Measurements from ENCODE around the gene PFKFB2. TPM values are rescaled to one million over a fixed set of nuclear protein-coding genes. Genes with fewer than 3 reads are reported as not detected.

Gene PFKFB2
- polyA plus RNA-seq (2013, experiment 1 of 2) = 3.0 TPM
- 3.1 TPM for polyA plus RNA-seq (2013, experiment 2 of 2)

GRCh38 chr1:207052911-207053769, at the start of gene PFKFB2:
Gene PFKFB2, plus strand, starts transcription at chr1:207053275. Its CDS starts 1,443 bp downstream, at chr1:207054718.
- Histone ChIP-seq H3K36me3 (replicated peaks in 1 of 2; ENCODE audit: control insufficient read depth in 2 of 2, insufficient read depth in 2 of 2, low read length in 2 of 2) (peaks cover 9 to 15% of the 10 kb centered on the region in 2 donors), H3K9ac (ENCODE audit: low read depth, low read length, poor library complexity) (peak within 1 kb of the TSS; percentile 90), H3K4me3 (ENCODE audit: low read length in 2 of 2) (peak within 1 kb of the TSS; percentile 62 to 89), H3K27me3 (ENCODE audit: control insufficient read depth in 3 of 3, insufficient read depth in 3 of 3, low read depth in 1 of 3, low read length in 3 of 3) (peaks cover 0 to 3% (median 0%) of the 10 kb centered on the region in 3 experiments), H4K91ac (ENCODE audit: low read depth, low read length, poor library complexity) (no peak within 1 kb of the TSS), H3K4me2 (ENCODE audit: insufficient read depth, low read length, poor library complexity, severe bottlenecking) (peak within 1 kb of the TSS; percentile 75), H3K79me1 (ENCODE audit: low read depth, low read length) (peaks cover 2% of the 10 kb centered on the region), H3K4ac (ENCODE audit: low read length) (no peak within 1 kb of the TSS), H2BK5ac (ENCODE audit: low read length) (peak within 1 kb of the TSS; percentile 62), H3K23ac (ENCODE audit: low read depth, low read length, poor library complexity) (peak within 1 kb of the TSS; percentile 94), H3K14ac (ENCODE audit: low read length) (no peak within 1 kb of the TSS), H4K8ac (ENCODE audit: low read depth, low read length) (no peak within 1 kb of the TSS), H2BK15ac (ENCODE audit: low read length) (peak within 1 kb of the TSS; percentile 2), H2BK12ac (ENCODE audit: low read length) (no peak within 1 kb of the TSS), H3K4me1 (ENCODE audit: control insufficient read depth in 2 of 2, insufficient read depth in 1 of 2, low read depth in 1 of 2, low read length in 2 of 2) (peaks cover 3 to 6% of the 10 kb centered on the region in 2 donors), H2BK120ac (ENCODE audit: low read depth, low read length) (no peak within 1 kb of the TSS), H2AK5ac (ENCODE audit: low read depth, low read length) (no peak within 1 kb of the TSS), H3K9me3 (replicated peaks in 1 of 2; ENCODE audit: control insufficient read depth in 2 of 2, insufficient read depth in 1 of 2, low read depth in 1 of 2, low read length in 2 of 2) (no peaks in the 10 kb centered on the region), H3K18ac (ENCODE audit: low read length) (peak within 1 kb of the TSS; percentile 94), H3K27ac (replicated peaks; ENCODE audit: low read length) (peak within 1 kb of the TSS; percentile 73), H2AFZ (ENCODE audit: low read length) (peak within 1 kb of the TSS; percentile 99)
- no CpG with 5 or more reads among the region's 56 CpGs for WGBS, 2 donors (ENCODE audit: extremely low coverage in 2 of 2, insufficient read length in 2 of 2, insufficient replicate concordance in 1 of 2)
- peak; percentile 96 for DNase-seq (ENCODE audit: low spot score)

GRCh38 chr1:207004931-207005830, 47.9 kb upstream of the PFKFB2 start:
- Histone ChIP-seq H3K4ac (ENCODE audit: low read length) (no peak overlapping the region), H3K23ac (ENCODE audit: low read depth, low read length, poor library complexity) (no peak overlapping the region), H2BK12ac (ENCODE audit: low read length) (no peak overlapping the region), H2BK120ac (ENCODE audit: low read depth, low read length) (no peak overlapping the region), H3K4me3 (ENCODE audit: low read length in 2 of 2) (no peak overlapping the region), H3K79me1 (ENCODE audit: low read depth, low read length) (no peaks in the 10 kb centered on the region), H3K4me2 (ENCODE audit: insufficient read depth, low read length, poor library complexity, severe bottlenecking) (no peak overlapping the region), H3K9me3 (replicated peaks in 1 of 2; ENCODE audit: control insufficient read depth in 2 of 2, insufficient read depth in 1 of 2, low read depth in 1 of 2, low read length in 2 of 2) (no peaks in the 10 kb centered on the region), H3K9ac (ENCODE audit: low read depth, low read length, poor library complexity) (no peak overlapping the region), H3K27me3 (ENCODE audit: control insufficient read depth in 3 of 3, insufficient read depth in 3 of 3, low read depth in 1 of 3, low read length in 3 of 3) (peaks cover 0 to 36% (median 0%) of the 10 kb centered on the region in 3 experiments), H2AFZ (ENCODE audit: low read length) (no peak overlapping the region), H3K36me3 (replicated peaks in 1 of 2; ENCODE audit: control insufficient read depth in 2 of 2, insufficient read depth in 2 of 2, low read length in 2 of 2) (no peaks in the 10 kb centered on the region), H2AK5ac (ENCODE audit: low read depth, low read length) (no peak overlapping the region), H3K4me1 (ENCODE audit: control insufficient read depth in 2 of 2, insufficient read depth in 1 of 2, low read depth in 1 of 2, low read length in 2 of 2) (peaks cover 0 to 8% of the 10 kb centered on the region in 2 donors), H4K91ac (ENCODE audit: low read depth, low read length, poor library complexity) (no peak overlapping the region), H2BK15ac (ENCODE audit: low read length) (no peak overlapping the region), H3K18ac (ENCODE audit: low read length) (no peak overlapping the region), H2BK5ac (ENCODE audit: low read length) (no peak overlapping the region), H3K27ac (replicated peaks; ENCODE audit: low read length) (no peak overlapping the region), H3K14ac (ENCODE audit: low read length) (no peak overlapping the region), H4K8ac (ENCODE audit: low read depth, low read length) (no peak overlapping the region)
- 100% methylated on average over 1 of the region's 9 CpGs; no CpG with 5 or more reads in 1 of the 2 donors for WGBS, 2 donors (ENCODE audit: extremely low coverage in 2 of 2, insufficient read length in 2 of 2, insufficient replicate concordance in 1 of 2)
- peak; percentile 47 for DNase-seq (ENCODE audit: low spot score)

GRCh38 chr1:207006083-207006482, 47.0 kb upstream of the PFKFB2 start:
- no peak overlapping the region for H3K23ac ChIP-seq (ENCODE audit: low read depth, low read length, poor library complexity)
- peaks cover 0 to 41% (median 0%) of the 10 kb centered on the region in 3 experiments for H3K27me3 ChIP-seq (ENCODE audit: control insufficient read depth in 3 of 3, insufficient read depth in 3 of 3, low read depth in 1 of 3, low read length in 3 of 3)
- no peak overlapping the region for H3K4me3 ChIP-seq (ENCODE audit: low read length in 2 of 2)
- no peak overlapping the region for H3K9ac ChIP-seq (ENCODE audit: low read depth, low read length, poor library complexity)
- H2AK5ac ChIP-seq (ENCODE audit: low read depth, low read length) = no peak overlapping the region
- no peak overlapping the region for H2BK5ac ChIP-seq (ENCODE audit: low read length)
- H2BK12ac ChIP-seq (ENCODE audit: low read length) = no peak overlapping the region
- H4K8ac ChIP-seq (ENCODE audit: low read depth, low read length) = no peak overlapping the region
- H3K18ac ChIP-seq (ENCODE audit: low read length) = no peak overlapping the region
- no peak overlapping the region for H3K27ac ChIP-seq (replicated peaks; ENCODE audit: low read length)
- no peak overlapping the region for H2AFZ ChIP-seq (ENCODE audit: low read length)
- H3K4me2 ChIP-seq (ENCODE audit: insufficient read depth, low read length, poor library complexity, severe bottlenecking) = no peak overlapping the region
- H3K14ac ChIP-seq (ENCODE audit: low read length) = no peak overlapping the region
- no CpG with 5 or more reads among the region's 3 CpGs for whole genome bisulfite sequencing, 2 donors (ENCODE audit: extremely low coverage in 2 of 2, insufficient read length in 2 of 2, insufficient replicate concordance in 1 of 2)
- H2BK15ac ChIP-seq (ENCODE audit: low read length) = no peak overlapping the region
- no peak overlapping the region for H3K4ac ChIP-seq (ENCODE audit: low read length)
- H3K4me1 ChIP-seq (ENCODE audit: control insufficient read depth in 2 of 2, insufficient read depth in 1 of 2, low read depth in 1 of 2, low read length in 2 of 2) = peaks cover 0 to 8% of the 10 kb centered on the region in 2 donors
- no peak overlapping the region for H2BK120ac ChIP-seq (ENCODE audit: low read depth, low read length)
- H4K91ac ChIP-seq (ENCODE audit: low read depth, low read length, poor library complexity) = no peak overlapping the region
- H3K9me3 ChIP-seq (replicated peaks in 1 of 2; ENCODE audit: control insufficient read depth in 2 of 2, insufficient read depth in 1 of 2, low read depth in 1 of 2, low read length in 2 of 2) = no peaks in the 10 kb centered on the region
- no peaks in the 10 kb centered on the region for H3K79me1 ChIP-seq (ENCODE audit: low read depth, low read length)
- H3K36me3 ChIP-seq (replicated peaks in 1 of 2; ENCODE audit: control insufficient read depth in 2 of 2, insufficient read depth in 2 of 2, low read length in 2 of 2) = no peaks in the 10 kb centered on the region
- no peak for DNase-seq (ENCODE audit: low spot score)

All from neuronal stem cell (in vitro differentiated cells).